ENCODE data around the gene LPA.
"Not testable (repeated sequence)": the region's sequence is repeated elsewhere in the genome, so short reads cannot be mapped to it uniquely, and the experiment has no call there.

LPA gene

DNA sequence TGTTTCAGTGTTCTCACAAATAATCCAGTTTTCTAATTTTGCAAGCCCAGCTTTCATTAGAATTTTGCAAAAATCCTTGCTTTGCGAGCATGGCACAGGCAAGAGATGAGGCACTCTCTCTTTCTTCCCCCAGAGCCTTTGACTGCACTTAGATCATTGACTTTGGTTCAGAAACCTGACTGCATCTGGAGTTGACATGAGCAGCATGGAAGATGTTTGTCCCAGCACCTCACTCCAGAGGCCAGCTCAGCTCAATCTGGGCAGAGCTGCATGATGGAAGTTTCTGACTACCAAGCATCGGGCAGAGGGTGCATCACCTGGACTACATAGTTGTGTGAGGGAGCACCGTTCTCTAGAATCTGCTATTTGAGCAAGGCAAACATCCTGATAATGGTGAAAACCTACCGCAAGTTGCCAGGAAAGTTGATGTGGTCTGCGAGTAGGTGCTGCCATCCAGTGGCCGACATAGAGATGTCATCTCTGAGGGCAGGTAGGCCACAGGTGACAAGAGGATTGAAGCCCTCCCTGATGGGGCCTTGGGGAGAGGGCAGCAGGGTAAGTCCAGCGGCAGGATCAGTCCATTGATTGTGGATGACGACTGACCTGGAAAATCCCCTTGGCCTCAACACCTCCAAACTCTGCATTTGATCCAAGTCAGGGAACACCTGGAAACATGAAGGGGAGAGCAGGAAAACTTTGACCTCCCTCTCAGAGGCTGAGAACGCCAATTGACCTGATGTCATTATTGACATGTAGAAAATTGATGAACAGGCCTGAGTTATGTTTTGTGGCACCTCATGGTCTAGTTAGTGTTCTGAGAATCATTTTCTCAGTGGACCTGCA lies 3.8 kb upstream of the LPA start:
- in situ Hi-C loops (cut with MboI; ENCODE audit: low sequenced_read_pairs), result no loop called here

DNA sequence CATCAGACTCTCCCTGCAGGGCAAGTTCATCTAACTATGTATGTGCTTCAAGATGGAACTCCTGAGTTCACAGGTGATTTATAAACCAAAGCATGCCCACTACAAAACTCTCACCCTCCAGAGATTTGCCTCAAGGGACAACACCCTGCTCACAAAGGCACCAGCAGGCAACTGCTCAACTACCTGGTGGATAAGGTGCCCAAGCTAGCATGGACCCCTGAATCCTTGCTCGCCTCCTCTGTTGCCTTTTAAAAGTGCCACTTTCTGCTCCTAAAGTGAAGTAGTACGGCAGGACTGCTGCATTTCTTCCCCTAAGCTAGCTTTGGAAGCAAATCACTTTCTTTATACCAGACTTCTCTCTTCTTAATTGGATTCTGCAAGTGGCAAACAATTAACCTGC lies 1.2 kb downstream of the LPA start:
- in situ Hi-C loops (cut with MboI; ENCODE audit: low sequenced_read_pairs), result no loop called here

DNA sequence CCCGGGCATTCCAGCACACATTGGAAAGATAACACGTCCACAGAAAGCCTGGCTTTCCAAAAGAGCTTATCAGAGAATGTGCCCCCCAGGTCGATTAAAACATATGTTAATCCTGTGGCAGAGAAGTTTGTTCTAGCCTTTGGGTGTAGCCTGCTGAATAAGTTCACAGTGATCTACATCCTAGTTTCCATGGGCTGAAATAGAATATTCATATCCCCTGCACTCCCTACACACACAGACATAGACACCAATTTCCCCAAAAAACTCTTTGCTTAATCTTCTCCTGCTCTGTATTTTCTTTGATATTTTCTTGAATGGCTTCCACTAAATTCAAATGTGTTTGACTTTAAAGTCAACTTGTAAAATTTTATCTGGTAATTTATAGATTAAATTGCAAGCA lies 1.6 kb downstream of the LPA start:
- in situ Hi-C loops (cut with MboI; ENCODE audit: low sequenced_read_pairs), result no loop called here

DNA sequence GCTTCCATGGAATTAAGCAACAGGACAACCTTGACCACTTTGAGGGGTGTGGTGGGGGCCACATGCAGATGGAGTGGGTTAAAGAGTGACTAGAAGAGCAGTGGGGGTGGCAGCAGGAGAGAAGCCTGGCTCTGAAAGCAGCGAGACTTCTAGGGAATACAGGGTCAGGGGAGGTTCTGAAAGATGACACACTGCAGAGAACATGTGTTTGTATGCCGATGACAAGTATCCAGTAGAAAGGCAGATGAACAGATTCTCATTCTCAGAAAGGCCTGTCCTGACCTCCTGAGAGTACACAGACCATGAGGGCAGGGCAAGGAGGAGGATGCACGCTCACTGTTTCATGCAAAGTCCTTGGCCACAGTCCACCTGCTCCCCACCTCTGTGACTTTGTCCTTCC lies 2.9 kb downstream of the LPA start:
- in situ Hi-C loops (cut with MboI; ENCODE audit: low sequenced_read_pairs), result no loop called here

DNA sequence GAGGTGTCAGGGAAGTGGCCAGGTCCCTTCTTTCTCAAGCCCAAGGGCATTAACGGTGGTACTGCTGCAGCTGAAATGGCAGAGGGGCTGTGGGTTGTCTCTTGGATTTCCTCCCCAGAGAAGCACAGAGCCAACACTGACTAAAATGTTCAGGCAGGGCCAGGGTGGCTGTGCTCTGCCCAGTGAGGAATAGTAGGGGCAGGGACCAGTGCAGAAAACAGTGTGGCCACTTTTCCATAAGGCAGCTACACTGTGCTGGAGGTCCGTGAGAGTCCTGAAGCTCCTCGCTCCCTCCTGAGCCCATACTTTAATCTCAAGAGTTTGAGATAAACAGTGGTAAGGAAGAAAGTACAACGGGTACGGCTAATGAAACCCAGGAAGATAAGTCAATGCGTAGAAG lies 4.5 kb downstream of the LPA start:
- in situ Hi-C loops (cut with MboI; ENCODE audit: low sequenced_read_pairs), result no loop called here

DNA sequence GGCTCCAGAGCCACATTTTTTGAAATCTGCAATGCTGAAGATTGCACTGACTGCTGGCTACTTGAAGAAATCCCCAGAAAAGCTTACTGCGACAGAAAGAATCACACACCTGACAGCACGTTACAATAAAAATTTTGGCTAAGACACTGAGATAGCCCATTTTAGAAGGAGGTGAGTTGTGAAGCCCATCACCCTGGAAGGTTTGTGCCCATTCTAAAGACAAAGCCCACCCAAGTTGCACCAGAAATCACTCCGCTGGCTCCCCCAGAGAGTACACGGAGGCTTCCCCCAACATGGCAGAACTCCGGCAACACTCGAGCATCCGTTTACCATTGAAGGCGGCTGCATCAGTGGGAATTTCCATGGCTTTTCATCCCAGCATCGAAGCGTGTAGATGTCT lies 29.4 kb downstream of the LPA start:
- in situ Hi-C loops (cut with MboI; ENCODE audit: low sequenced_read_pairs), result no loop called here

DNA sequence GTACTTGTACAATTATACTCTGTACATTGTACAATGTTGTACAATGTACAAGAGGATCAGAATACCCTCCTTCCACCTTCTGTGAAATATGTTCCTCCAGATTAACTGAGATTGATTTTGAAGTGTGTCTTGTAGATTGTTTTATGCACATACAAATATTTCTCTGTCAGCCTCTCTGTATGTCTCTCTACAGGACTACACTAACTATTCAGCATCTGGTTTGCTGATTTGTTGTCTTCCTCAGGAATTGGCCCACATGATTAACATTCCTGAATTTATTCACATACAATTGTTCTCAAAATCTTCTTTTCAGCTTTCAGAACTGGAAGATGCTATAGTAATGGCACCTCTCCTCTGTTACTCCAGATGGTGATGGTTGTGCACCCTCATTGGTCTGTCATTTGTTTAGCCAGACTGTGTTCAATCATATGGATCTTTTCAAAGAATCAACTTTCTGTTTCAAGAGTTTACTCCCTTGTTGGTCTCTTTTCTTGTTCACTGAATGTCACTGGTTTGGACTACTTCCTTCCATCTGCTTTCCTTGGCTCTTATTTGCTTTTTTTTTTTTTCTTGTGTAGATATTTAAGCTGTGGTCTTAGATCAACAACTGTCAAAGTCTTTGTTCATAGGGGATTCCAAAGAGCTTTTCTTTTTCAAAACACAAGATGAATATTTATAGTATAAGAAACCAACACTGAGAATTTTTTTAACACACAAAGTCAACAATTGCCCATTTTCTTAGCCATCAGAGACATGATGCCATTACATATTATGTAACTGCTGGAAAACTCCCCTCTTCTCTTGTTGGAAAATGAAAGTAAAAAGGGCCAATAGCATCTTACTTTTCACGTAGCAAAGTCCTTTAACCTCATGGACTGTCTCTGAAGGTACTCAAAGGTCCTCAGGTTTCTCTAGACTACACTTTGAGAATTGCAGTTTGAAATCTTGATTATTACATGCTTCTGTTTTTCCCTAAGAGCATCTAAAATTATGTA lies 67.9 kb downstream of the LPA start:
- in situ Hi-C loops (cut with MboI; ENCODE audit: low sequenced_read_pairs), result no loop called here

DNA sequence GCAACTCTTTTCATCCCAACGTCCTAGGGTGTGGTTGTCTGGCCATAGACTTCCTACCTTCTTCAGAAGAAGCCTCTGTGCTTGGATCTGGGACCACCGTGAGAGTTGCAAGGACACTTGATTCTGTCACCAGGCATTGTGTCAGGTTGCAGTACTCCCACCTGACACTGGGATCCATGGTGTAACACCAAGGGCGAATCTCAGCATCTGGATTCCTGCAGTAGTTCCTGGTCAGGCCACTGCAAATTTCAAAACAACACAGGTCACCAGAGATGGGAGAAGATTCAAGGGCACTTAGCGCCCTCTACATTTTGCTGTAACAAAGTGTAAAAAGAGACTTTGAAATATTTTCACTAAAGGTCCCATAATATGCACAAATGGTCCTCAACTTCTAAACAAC lies 68.8 kb downstream of the LPA start:
- in situ Hi-C loops (cut with MboI; ENCODE audit: low sequenced_read_pairs), result not testable (repeated sequence)

DNA sequence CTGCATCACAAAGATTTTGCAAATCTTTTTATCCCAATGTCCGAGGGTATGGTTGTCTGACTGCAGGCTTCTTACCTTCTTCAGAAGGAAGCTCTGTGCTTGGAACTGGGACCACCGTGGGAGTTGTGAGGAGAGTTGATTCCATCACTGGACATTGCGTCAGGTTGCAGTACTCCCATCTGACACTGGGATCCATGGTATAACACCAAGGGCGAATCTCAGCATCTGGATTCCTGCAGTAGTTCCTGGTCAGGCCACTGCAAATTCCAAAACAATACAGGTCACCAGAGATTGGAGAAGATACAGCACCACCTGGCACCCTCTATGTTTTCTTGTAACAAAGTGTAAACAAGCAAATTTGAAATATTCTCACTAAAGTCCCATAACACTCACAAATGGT lies 77.7 kb downstream of the LPA start:
- in situ Hi-C loops (cut with MboI; ENCODE audit: low sequenced_read_pairs), result no loop called here

DNA sequence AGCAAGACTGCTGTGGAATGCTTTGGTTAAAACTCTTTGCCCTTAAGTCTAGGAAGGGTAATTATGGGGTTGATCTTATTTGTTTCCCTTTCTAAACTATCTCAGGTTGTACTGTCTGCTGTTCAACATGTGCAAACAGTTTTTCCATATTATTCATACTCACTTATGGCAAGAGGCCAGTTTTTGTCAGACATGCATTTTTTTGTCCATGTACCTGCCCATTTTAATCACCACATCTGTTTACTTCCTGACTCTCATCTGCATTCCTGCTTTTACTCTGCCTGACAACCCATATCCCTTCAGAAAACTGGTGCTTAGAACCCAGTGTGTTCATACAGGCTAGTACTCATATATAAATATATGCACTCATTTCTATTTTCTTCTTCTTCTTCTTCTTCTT lies 80.3 kb downstream of the LPA start:
- in situ Hi-C loops (cut with MboI; ENCODE audit: low sequenced_read_pairs), result no loop called here

DNA sequence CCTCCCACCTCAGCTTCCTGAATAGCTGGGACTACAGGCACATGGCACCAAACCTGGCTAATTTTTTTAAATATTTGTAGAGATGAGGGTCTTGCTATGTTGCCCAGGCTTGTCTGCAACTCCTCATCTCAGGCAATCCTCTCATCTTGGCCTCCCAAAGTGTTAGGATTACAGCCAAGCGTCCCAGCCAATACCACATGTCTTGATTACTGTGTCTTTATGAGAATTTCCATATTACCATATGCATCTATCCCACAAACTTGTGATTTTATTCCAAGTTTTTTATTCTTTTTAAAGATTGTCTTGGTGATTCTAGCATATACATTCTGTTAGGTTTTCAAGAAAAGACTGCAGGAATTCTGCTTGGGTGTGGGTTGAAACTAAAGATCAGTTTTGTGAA lies 82.7 kb downstream of the LPA start:
- in situ Hi-C loops (cut with MboI; ENCODE audit: low sequenced_read_pairs), result no loop called here

DNA sequence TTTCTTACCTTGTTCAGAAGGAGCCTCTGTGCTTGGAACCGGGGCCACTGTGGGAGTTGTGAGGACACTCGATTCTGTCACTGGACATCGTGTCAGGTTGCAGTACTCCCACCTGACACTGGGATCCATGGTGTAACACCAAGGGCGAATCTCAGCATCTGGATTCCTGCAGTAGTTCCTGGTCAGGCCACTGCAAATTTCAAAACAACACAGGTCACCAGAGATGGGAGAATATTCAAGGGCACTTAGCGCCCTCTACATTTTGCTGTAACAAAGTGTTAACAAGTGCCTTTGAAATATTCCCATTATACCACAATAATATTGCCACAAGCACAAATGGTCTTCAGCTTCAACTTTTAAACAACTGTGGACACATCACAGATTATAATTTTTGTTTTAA lies 85.6 kb downstream of the LPA start:
- in situ Hi-C loops (cut with MboI; ENCODE audit: low sequenced_read_pairs), result not testable (repeated sequence)

DNA sequence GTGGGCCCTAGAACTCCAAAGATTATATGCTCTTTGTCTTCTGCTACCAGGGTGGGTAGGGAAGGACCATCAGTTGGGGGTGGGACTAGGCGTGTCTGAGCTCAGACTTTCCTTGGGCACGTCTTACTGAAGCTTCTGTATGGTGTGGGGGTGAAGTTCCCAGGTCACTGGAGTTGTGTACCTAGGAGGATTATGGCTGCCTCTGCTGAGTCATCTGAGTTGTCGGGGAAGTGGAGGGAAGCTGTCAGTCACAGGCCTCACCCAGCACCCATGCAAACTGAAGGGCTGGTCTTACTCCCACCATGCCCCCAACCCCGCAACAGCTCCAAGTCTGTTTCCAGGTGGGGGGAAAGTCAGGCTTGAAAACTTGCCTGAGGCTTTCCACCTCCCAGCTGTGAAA lies 90.1 kb downstream of the LPA start:
- in situ Hi-C loops (cut with MboI; ENCODE audit: low sequenced_read_pairs), result no loop called here

DNA sequence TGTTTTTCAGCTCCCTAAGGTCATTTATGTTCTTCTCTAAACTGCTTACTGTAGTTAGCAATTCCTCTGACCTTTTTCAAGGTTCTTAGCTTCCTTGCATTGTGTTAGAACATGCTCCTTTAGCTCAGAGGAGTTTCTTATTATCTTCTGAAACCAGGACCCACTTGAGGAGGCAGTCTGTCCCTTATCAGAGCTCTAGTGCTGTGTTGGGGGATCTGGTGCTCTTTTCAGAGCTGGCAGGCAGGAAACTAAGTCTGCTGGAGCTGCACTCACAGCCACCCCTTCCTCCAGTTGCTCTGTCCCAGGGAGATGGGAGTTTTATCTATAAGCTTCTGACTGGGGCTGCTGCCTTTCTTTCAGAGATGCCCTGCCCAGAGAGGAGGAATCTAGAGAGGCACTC lies 92.9 kb downstream of the LPA start:
- in situ Hi-C loops (cut with MboI; ENCODE audit: low sequenced_read_pairs), result not testable (repeated sequence)

DNA sequence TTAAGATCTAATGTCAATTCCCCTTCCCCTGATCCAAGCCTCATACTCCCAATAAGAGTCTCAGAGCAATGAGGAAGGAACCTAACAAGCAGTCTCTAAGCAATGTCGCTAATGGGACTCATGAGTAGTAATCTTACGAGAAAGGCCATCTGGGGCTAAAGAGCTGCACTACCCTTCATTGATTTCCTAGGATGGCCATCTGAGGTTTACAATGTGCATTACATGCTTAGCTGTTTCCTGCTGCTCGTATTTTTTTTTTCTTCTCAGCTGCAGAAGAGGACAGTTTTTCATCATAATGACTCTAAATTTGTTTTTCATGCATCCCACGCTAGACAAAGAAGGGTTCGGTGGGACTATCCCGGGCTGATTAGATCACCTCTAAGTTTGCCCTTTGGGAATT lies 119.3 kb downstream of the LPA start:
- in situ Hi-C loops (cut with MboI; ENCODE audit: low sequenced_read_pairs), result no loop called here

DNA sequence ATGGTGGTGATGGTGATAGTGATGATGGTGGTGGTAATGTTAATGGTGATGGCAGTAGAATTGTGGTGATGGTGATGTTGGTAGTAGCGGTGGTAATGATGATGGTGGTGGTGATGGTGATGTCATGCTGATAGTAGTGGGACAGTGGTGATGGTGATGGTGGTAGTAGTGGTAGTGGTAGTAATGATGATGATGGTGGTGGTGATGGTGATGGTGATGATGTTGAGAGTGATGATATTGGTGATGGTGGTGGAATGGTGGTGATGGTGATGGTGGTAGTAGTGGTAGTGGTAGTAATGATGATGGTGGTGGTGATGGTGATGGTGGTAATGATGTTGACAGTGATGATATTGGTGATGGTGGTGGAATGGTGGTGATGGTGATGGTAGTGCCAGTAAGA lies 128.8 kb downstream of the LPA start:
- in situ Hi-C loops (cut with MboI; ENCODE audit: low sequenced_read_pairs), result no loop called here

DNA sequence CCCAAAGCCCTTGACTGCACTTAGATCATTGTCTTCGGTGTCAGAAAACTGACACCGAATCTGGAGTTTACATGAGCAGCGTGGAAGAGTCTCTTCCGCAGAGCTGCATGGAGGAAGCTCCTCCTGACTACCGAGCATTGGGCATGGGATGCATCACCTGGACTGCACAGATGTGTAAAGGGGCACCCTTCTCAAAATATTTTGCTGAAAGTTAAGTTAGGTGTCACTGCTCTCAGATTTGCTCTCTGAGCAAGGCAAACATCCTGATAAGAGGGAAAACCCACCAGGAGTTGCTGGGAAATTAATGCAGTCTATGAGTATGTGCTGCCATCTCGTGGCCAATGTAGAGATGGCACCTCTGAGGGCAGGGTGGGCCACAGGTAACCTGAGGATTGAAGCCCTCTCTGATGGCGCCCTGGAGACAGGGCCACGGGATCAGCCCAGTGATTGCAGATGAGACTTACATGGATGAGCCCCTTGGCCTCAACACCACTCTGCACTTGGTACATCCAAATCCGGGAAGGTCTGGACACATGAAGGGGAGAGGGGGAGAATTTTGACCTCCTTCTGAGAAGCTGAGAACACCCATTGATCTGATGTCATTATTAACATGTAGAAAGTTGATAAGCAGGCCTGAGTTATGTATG lies 129.9 kb downstream of the LPA start:
- in situ Hi-C loops (cut with MboI; ENCODE audit: low sequenced_read_pairs), result no loop called here

DNA sequence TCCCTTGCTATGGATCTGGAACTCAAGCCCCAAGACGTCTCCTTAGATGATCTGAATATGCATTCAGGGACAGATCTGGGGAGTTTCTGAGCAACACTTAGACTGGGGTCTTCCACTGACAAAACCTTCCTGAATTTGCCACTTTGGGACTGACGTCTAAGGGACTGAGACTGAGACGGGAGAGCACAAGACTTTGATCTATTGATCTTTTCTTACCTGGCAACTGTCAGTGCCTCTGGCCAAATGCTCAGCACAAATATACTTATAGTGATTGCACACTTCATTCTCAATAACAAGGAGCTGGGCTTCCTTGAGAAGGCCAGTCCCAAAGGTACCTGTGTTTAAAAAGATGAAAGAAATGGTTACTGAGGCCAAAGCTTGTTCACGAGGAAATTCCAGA lies 131.8 kb downstream of the LPA start:
- in situ Hi-C loops (cut with MboI; ENCODE audit: low sequenced_read_pairs), result no loop called here

DNA sequence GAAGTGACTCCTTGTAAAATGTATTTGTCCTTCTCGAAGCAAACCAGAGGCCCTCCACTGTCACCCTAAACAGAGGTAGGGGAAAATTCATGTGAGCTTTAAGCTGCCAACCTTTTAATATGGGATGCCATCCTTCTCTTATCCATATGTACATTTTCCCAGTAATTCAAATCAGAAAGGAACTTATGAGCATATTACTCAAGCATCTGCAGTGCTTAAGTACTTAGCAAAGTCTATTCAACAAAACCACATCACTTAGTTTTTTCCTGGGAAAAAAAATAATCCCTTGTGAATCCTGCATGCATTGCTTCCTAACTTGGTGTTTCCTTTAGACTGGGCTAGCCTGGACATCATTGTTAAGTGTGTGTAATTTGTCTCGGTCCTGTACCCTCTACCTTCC lies 132.2 kb downstream of the LPA start:
- in situ Hi-C loops (cut with MboI; ENCODE audit: low sequenced_read_pairs), result no loop called here

DNA sequence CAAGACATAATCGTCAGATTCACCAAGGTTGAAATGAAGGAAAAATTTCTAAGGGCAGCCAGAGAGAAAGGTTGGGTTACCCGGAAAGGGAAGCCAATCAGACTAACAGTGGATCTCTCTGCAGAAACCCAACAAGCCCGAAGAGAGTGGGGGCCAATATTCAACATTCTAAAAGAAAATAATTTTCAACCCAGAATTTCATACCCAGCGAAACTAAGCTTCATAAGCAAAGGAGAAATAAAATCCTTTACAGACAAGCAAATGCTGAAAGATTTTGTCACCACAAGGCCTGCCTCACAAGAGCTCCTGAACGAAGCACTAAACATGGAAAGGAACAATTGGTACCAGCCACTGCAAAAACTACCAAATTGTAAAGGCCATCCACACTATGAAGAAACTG lies 134.6 kb downstream of the LPA start:
- in situ Hi-C loops (cut with MboI; ENCODE audit: low sequenced_read_pairs), result not testable (repeated sequence)

DNA sequence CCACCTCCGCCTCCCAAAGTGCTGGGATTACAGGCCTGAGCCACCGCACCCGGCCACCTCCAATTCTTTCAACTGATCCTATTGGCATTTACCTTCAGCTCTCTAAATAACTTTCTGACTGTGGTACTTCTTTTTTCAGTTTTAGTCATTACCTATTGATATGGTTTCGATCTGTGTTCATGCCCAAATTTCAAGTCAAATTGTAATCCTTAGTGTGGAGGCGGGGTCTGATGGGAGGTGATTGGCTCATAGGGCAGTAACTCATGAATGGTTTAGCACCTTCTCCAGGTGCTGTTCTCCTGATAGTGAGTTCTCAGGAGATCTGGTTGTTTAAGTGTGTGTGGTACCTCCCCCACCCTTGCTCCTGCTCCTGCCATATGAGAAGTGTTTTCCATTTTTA lies 140.9 kb downstream of the LPA start:
- in situ Hi-C loops (cut with MboI; ENCODE audit: low sequenced_read_pairs), result no loop called here

All from hTERT RPE-1 (cell line).